ENCODE measurements around the gene ZNF664.

Gene ZNF664

DNA sequence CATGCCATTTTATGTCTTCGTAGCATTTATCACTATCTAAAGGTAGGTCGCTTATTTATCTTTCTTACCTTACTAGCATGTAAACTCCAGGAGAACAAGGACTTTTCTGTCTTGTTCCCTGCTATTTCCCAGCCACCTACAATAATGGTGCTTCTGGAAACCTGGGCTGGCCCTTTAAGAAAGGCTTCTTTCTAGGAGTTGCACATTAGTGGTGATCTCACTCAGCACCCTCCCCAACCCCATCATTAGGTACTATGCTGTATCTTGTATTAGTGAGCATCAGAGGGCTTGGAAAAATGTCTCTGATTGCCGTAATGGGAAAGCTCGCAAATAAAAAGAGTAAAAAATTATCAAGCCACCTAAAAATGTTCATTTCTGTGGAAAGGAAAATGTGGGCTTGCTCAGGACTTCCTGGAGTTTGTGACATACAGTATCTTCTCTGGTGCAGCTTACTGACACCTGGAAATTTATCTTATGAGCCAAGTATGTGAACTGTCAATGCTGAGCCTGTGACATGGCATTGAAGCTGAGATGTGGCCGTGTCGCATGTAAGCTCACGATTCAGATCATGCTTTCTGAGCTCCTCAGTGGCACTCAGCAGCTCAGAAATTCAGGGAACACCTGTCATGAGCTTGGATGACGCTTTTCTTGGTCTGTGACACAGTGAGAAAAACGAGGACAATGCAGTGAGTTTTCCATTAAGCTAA lies 12.8 kb upstream of the ZNF664 start:
- no peaks in the 10 kb centered on the region for H3K36me3 ChIP-seq (ENCODE audit: control insufficient read depth, insufficient read depth, low read length)
- TF ChIP-seq, protein P1, sequence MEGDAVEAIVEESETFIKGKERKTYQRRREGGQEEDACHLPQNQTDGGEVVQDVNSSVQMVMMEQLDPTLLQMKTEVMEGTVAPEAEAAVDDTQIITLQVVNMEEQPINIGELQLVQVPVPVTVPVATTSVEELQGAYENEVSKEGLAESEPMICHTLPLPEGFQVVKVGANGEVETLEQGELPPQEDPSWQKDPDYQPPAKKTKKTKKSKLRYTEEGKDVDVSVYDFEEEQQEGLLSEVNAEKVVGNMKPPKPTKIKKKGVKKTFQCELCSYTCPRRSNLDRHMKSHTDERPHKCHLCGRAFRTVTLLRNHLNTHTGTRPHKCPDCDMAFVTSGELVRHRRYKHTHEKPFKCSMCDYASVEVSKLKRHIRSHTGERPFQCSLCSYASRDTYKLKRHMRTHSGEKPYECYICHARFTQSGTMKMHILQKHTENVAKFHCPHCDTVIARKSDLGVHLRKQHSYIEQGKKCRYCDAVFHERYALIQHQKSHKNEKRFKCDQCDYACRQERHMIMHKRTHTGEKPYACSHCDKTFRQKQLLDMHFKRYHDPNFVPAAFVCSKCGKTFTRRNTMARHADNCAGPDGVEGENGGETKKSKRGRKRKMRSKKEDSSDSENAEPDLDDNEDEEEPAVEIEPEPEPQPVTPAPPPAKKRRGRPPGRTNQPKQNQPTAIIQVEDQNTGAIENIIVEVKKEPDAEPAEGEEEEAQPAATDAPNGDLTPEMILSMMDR (IDR thresholded peaks at IDR 0.05; ENCODE audit: insufficient read depth, low read length, poor library complexity, severe bottlenecking), result no peak
- H3K4me3 ChIP-seq (replicated peaks; ENCODE audit: low read depth, low read length), result no peak overlapping the region
- DNase-seq (ENCODE audit: extremely low read depth, insufficient read length), result no peak
- H3K27me3 ChIP-seq (replicated peaks; ENCODE audit: control insufficient read depth, insufficient read depth, low read length), result no peaks in the 10 kb centered on the region

DNA sequence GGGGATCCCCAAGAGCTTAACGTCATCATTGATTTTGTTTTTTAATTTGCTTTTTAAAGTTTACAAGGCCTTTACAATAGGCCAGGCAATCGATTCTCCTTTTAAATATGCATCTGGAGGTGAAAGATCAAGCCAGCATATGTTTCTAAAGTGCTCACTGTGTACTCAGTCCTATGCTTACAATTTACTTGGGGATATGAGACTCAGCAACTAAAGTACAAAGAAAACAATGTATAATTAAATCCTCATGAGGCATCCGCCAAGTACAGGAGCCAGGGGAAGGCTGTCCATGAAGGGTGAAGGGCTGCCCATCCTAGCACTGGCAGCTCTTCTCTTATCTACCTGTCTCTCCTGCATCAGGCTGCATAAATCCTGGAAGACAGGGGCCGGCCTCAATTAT lies 12.2 kb upstream of the ZNF664 start:
- TF ChIP-seq, protein P1 (IDR thresholded peaks at IDR 0.05; ENCODE audit: insufficient read depth, low read length, poor library complexity, severe bottlenecking), result no peak
- H3K4me3 ChIP-seq (replicated peaks; ENCODE audit: low read depth, low read length), result no peak overlapping the region
- DNase-seq (ENCODE audit: extremely low read depth, insufficient read length), result no peak
- no peaks in the 10 kb centered on the region for H3K36me3 ChIP-seq (ENCODE audit: control insufficient read depth, insufficient read depth, low read length)
- H3K27me3 ChIP-seq (replicated peaks; ENCODE audit: control insufficient read depth, insufficient read depth, low read length), result no peaks in the 10 kb centered on the region

DNA sequence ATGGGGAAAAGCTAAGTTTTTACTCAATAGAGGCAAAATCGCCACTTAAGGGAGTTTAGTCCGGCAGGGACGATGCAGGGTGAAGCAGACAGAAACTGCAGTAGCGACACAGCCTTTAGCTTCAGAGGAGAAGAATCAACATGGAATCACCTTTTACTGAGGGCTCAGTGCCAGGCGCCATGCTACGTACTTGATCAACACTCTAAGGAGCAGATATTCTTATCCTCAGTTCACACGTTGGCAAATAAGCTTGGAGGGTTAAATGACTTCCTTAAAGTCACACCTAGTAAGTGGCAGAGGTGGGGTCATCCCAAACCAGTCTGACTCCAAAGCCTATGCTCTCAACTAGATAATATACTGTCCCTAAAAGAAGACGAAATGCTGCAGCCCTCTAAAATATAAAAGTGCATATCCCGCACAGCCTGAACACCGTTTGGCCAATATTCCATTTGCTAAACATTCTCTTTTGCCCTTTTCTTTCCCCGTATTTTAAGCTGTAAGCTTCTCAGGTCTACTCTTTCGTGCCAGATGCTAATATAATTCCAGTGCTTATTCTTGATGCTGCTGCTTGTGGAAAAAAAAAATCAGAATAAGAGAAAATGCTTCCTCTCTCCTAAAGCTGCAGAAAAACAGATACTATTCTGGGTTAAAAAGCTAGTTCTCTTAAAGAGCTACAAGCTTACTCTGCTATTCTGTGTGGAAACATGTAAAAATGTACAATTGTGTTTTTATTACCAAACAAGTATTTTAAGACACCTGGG lies 11.2 kb upstream of the ZNF664 start:
- no peaks in the 10 kb centered on the region for H3K27me3 ChIP-seq (replicated peaks; ENCODE audit: control insufficient read depth, insufficient read depth, low read length)
- DNase-seq (ENCODE audit: extremely low read depth, insufficient read length), result no peak
- H3K36me3 ChIP-seq (ENCODE audit: control insufficient read depth, insufficient read depth, low read length), result no peaks in the 10 kb centered on the region; the same call in 1 of the 2 replicates
- TF ChIP-seq, protein P1 (IDR thresholded peaks at IDR 0.05; ENCODE audit: insufficient read depth, low read length, poor library complexity, severe bottlenecking), result no peak
- no peak overlapping the region for H3K4me3 ChIP-seq (replicated peaks; ENCODE audit: low read depth, low read length)

DNA sequence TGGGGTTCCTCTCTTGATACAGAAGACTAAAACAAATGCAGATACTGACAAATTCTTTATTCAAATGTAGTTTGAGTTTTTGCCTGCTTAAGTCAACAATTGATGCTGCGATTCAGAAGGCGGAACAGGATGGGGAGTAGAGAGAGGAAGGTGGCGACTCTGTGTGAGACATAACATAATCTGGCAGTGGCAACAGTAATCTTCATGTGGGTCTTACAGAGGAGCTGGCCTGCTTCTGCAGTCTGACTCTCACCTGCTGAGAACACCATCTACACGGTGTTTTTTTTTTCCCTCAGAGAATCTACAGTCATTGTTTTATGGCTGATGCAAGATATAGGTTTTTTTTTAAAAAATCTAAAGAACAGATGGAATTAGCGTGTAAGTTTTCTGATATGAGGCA lies 10.5 kb upstream of the ZNF664 start:
- TF ChIP-seq, protein P1 (IDR thresholded peaks at IDR 0.05; ENCODE audit: insufficient read depth, low read length, poor library complexity, severe bottlenecking), result no peak
- H3K27me3 ChIP-seq (replicated peaks; ENCODE audit: control insufficient read depth, insufficient read depth, low read length), result no peaks in the 10 kb centered on the region
- no peak overlapping the region for H3K4me3 ChIP-seq (replicated peaks; ENCODE audit: low read depth, low read length)
- no peaks in the 10 kb centered on the region; the same call in 1 of the 2 replicates for H3K36me3 ChIP-seq (ENCODE audit: control insufficient read depth, insufficient read depth, low read length)
- DNase-seq (ENCODE audit: extremely low read depth, insufficient read length), result no peak

DNA sequence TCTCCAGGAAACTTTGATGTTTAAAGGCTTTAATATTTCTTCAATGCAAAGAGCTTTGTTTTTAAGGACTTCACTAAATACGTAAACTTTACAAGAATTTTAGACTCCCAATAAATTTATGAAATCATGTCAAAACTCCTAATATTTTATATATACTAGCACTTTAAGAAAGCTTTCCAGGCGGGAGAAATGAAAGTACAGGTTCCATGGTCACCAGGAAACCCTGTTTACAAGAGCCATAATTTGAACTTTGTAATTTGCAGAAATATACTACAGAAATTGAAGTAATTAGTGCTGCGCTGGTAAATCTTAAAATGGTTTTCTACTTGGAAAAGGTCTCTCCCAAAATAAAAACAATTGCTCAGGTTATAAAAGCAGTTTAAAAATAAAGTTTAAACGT lies 9.2 kb upstream of the ZNF664 start:
- DNase-seq (ENCODE audit: extremely low read depth, insufficient read length), result no peak
- no peaks in the 10 kb centered on the region for H3K27me3 ChIP-seq (replicated peaks; ENCODE audit: control insufficient read depth, insufficient read depth, low read length)

More for the DNA sequence above, 9.2 kb upstream of the ZNF664 start:
- Histone ChIP-seq H3K36me3 (ENCODE audit: control insufficient read depth, insufficient read depth, low read length) (no peaks in the 10 kb centered on the region; the same call in 1 of the 2 replicates), H3K4me3 (replicated peaks; ENCODE audit: low read depth, low read length) (no peak overlapping the region)
- TF ChIP-seq, protein P1 (IDR thresholded peaks at IDR 0.05; ENCODE audit: insufficient read depth, low read length, poor library complexity, severe bottlenecking), result no peak

All from GM06990 (cell line).